GM23248 (cell line): Measurements from ENCODE around the gene MRFAP1. TPM values are rescaled to one million over a fixed set of nuclear protein-coding genes. Genes with fewer than 3 reads are reported as not detected.

Experiments
- DNase-seq: peaks from one replicate; pipeline ENCODE4 v3.0.0-alpha.2; 2015
- H2AFZ ChIP-seq: fragments of 200-600 bp; sonication (generic); 2 replicates; pipeline ENCODE4 v1.6.1; 2016; ENCODE audit warnings: antibody characterized with exemption
- H3F3A ChIP-seq: fragments of 200-600 bp; sonication (generic); 2 replicates; pipeline ENCODE4 v1.6.1; 2016; ENCODE audit warnings: mild to moderate bottlenecking, antibody characterized with exemption, mixed run types; ENCODE audit not compliant: insufficient read depth
- H3K27ac ChIP-seq: fragments of 200-600 bp; sonication (generic); 2 replicates; pipeline ENCODE4 v1.5.1; 2016; ENCODE audit warnings: mild to moderate bottlenecking
- H3K27me3 ChIP-seq: fragments of 200-600 bp; sonication (generic); replicated peaks from 2 replicates; pipeline ENCODE4 v1.6.1; 2016; ENCODE audit warnings: mild to moderate bottlenecking; ENCODE audit not compliant: insufficient read depth
- H3K36me3 ChIP-seq: fragments of 200-600 bp; sonication (generic); 2 replicates; pipeline ENCODE4 v1.6.1; 2016; ENCODE audit warnings: low read depth, mild to moderate bottlenecking
- H3K4me1 ChIP-seq: fragments of 200-600 bp; sonication (generic); 2 replicates; pipeline ENCODE4 v1.6.1; 2016; ENCODE audit warnings: mild to moderate bottlenecking; ENCODE audit not compliant: insufficient read depth
- H3K4me2 ChIP-seq: fragments of 200-600 bp; sonication (generic); one replicate; pipeline ENCODE4 v1.6.1; 2016; ENCODE audit warnings: mild to moderate bottlenecking; ENCODE audit not compliant: unreplicated experiment
- H3K4me3 ChIP-seq: fragments of 200-600 bp; sonication (generic); 2 replicates; pipeline ENCODE4 v1.5.1; 2016; ENCODE audit warnings: mild to moderate bottlenecking
- H3K79me2 ChIP-seq: fragments of 200-600 bp; sonication (generic); 2 replicates; pipeline ENCODE4 v1.6.1; 2016; ENCODE audit warnings: mild to moderate bottlenecking; ENCODE audit not compliant: insufficient read depth
- H3K9ac ChIP-seq: fragments of 200-600 bp; sonication (generic); 2 replicates; pipeline ENCODE4 v1.6.1; 2016; ENCODE audit warnings: mild to moderate bottlenecking
- H3K9me2 ChIP-seq: fragments of 200-600 bp; sonication (generic); 2 replicates; pipeline ENCODE4 v1.6.1; 2016; ENCODE audit warnings: mixed run types, mild to moderate bottlenecking, moderate library complexity; ENCODE audit not compliant: insufficient read depth
- H3K9me3 ChIP-seq: fragments of 200-600 bp; sonication (generic); one replicate; pipeline ENCODE4 v1.6.1; 2017; ENCODE audit warnings: low read depth
- H4K20me1 ChIP-seq: fragments of 200-600 bp; sonication (generic); 2 replicates; pipeline ENCODE4 v1.6.0; 2016; ENCODE audit not compliant: insufficient read depth
- EZH2 ChIP-seq: fragments of 200-600 bp; sonication (generic); IDR thresholded peaks from 2 replicates; pipeline ENCODE4 v1.6.1; 2018; ENCODE audit warnings: antibody characterized with exemption, mild to moderate bottlenecking; ENCODE audit not compliant: insufficient read depth, poor library complexity, severe bottlenecking
- EZH2phosphoT487 ChIP-seq: fragments of 200-600 bp; sonication (generic); IDR thresholded peaks from 2 replicates; pipeline ENCODE4 v1.6.1; 2018; ENCODE audit warnings: antibody characterized with exemption, moderate library complexity, mild to moderate bottlenecking, low read depth; ENCODE audit not compliant: insufficient read depth
- whole genome bisulfite sequencing, 2 experiments: methylation state at CpG; one replicate each; pipeline ENCODE4 v1.1.6; 2015 to 2017; ENCODE audit warnings: low lambda C conversion rate in 2 of 2, low coverage in 1 of 2; ENCODE audit errors: missing lambda C conversion rate in 2 of 2; 5-methylcytosine and 5-hydroxymethylcytosine counted together
- in situ Hi-C: fragments of 300-500 bp; cut with MboI; formaldehyde crosslinking; loops from 2 replicates; pipeline ENCODE4 v1.15.0; 2020
- polyA plus RNA-seq: library from polyadenylated mRNA; unstranded; fragments of >200 nt; fragmentation: Nextera tagmentation; extraction: Ambion mirVana; gene quantifications from 2 replicates; pipeline ENCODE4 v1.2.1, GENCODE V29; 2016
- total RNA-seq: library from RNA; depleted of rRNA; stranded (reverse); fragments of >200 nt; shearing (Covaris generic); gene quantifications from 2 replicates; pipeline ENCODE4 v1.2.3, GENCODE V29; 2014

Gene MRFAP1
- total and polyA plus RNA-seq, 2 experiments from 2014 or later = 108 to 261 TPM

GRCh38 chr4:6620891-6621555 lies 19.5 kb upstream of the MRFAP1 start:
- 83 to 84% methylated on average over 10 of the region's 10 CpGs for WGBS, 2 experiments
- no peak for DNase-seq

GRCh38 chr4:6621556-6621927 lies 18.9 kb upstream of the MRFAP1 start:
- TF ChIP-seq EZH2phosphoT487 (no peak), EZH2 (no peak)
- Histone ChIP-seq H3K9me2 (no peaks in the 10 kb centered on the region), H4K20me1 (no peaks in the 10 kb centered on the region; the same call in 1 of the 2 replicates), H3K36me3 (no peaks in the 10 kb centered on the region), H2AFZ (no peak overlapping the region), H3K4me2 (no peak overlapping the region), H3K9ac (no peak overlapping the region), H3K4me3 (no peak overlapping the region), H3K4me1 (no peaks in the 10 kb centered on the region), H3K27me3 (no peaks in the 10 kb centered on the region), H3F3A (no peaks in the 10 kb centered on the region), H3K79me2 (no peaks in the 10 kb centered on the region), H3K9me3 (no peaks in the 10 kb centered on the region), H3K27ac (no peak overlapping the region)
- in situ Hi-C loops = no loop called here
- WGBS, 2 experiments = 91 to 93% methylated on average over 13 of the region's 13 CpGs
- DNase-seq = no peak

More at GRCh38 chr4:6620891-6621555, 19.5 kb upstream of the MRFAP1 start:
- Histone ChIP-seq H3K27me3 (no peaks in the 10 kb centered on the region), H3K79me2 (no peaks in the 10 kb centered on the region), H3K4me2 (no peak overlapping the region), H3K4me1 (no peaks in the 10 kb centered on the region), H3K27ac (no peak overlapping the region), H2AFZ (no peak overlapping the region), H3K9ac (no peak overlapping the region), H3K4me3 (no peak overlapping the region), H3K9me2 (no peaks in the 10 kb centered on the region), H3K9me3 (no peaks in the 10 kb centered on the region), H3K36me3 (no peaks in the 10 kb centered on the region), H4K20me1 (no peaks in the 10 kb centered on the region; the same call in 1 of the 2 replicates), H3F3A (no peaks in the 10 kb centered on the region)
- TF ChIP-seq EZH2 = no peak
- no peak for TF ChIP-seq EZH2phosphoT487
- in situ Hi-C loops = no loop called here

GRCh38 chr4:6622744-6623143 lies 17.7 kb upstream of the MRFAP1 start:
- Histone ChIP-seq H3F3A (no peaks in the 10 kb centered on the region), H3K4me1 (no peaks in the 10 kb centered on the region), H3K9ac (no peak overlapping the region), H3K4me3 (no peak overlapping the region), H3K27me3 (no peaks in the 10 kb centered on the region), H3K4me2 (no peak overlapping the region), H4K20me1 (no peaks in the 10 kb centered on the region; the same call in 1 of the 2 replicates), H3K9me2 (no peaks in the 10 kb centered on the region), H2AFZ (no peak overlapping the region), H3K27ac (no peak overlapping the region), H3K9me3 (no peaks in the 10 kb centered on the region), H3K79me2 (no peaks in the 10 kb centered on the region), H3K36me3 (no peaks in the 10 kb centered on the region)
- no peak for TF ChIP-seq EZH2
- DNase-seq = no peak
- in situ Hi-C loops = no loop called here
- WGBS, 2 experiments = 91 to 100% methylated on average over 2 of the region's 2 CpGs

- Histone ChIP-seq H3F3A (no peaks in the 10 kb centered on the region), H3K4me3 (no peak overlapping the region), H3K27ac (no peak overlapping the region), H3K9me2 (no peaks in the 10 kb centered on the region), H3K4me2 (no peak overlapping the region), H2AFZ (no peak overlapping the region), H3K4me1 (no peaks in the 10 kb centered on the region), H3K9ac (no peak overlapping the region), H3K79me2 (no peaks in the 10 kb centered on the region), H3K9me3 (no peaks in the 10 kb centered on the region), H4K20me1 (no peaks in the 10 kb centered on the region; the same call in 1 of the 2 replicates), H3K27me3 (no peaks in the 10 kb centered on the region), H3K36me3 (no peaks in the 10 kb centered on the region)
- no peak for DNase-seq
- TF ChIP-seq EZH2phosphoT487 (no peak), EZH2 (no peak)
- WGBS, 2 experiments = 88 to 91% methylated on average over 9 of the region's 9 CpGs
- in situ Hi-C loops = no loop called here
Observed at GRCh38 chr4:6625256-6625655, 15.2 kb upstream of the MRFAP1 start.

- Histone ChIP-seq H3K9me2 (no peaks in the 10 kb centered on the region), H3K9me3 (no peaks in the 10 kb centered on the region), H3K27ac (no peak overlapping the region), H2AFZ (no peak overlapping the region), H3K36me3 (no peaks in the 10 kb centered on the region), H4K20me1 (no peaks in the 10 kb centered on the region; the same call in 1 of the 2 replicates), H3F3A (no peaks in the 10 kb centered on the region), H3K27me3 (no peaks in the 10 kb centered on the region), H3K4me3 (no peak overlapping the region), H3K9ac (no peak overlapping the region), H3K4me2 (no peak overlapping the region), H3K4me1 (no peaks in the 10 kb centered on the region), H3K79me2 (no peaks in the 10 kb centered on the region)
- in situ Hi-C loops = no loop called here
- TF ChIP-seq EZH2phosphoT487 = no peak
- no peak for TF ChIP-seq EZH2
- WGBS, 2 experiments = 46 to 49% methylated on average over 11 of the region's 11 CpGs
- DNase-seq = no peak
Observed at GRCh38 chr4:6626066-6626465, 14.4 kb upstream of the MRFAP1 start.
